Stomach (tissue), 9 donors: ENCODE results near the gene OR52N5. TPM values are rescaled to one million over a fixed set of nuclear protein-coding genes. Genes with fewer than 3 reads are reported as not detected.

ENCODE experiments used
- DNase-seq, 2 donors: peaks; one replicate each; pipeline versions ENCODE4 v3.0.0 to v3.0.0-alpha.2; 2013 to 2019
- H3K27ac ChIP-seq, 5 donors: fragments of 200-600 bp in 4 of 5; sonication (generic) in 4 of 5; one replicate each; pipeline ENCODE4 v1.5.1; 2013 to 2019; ENCODE audit warnings: mild to moderate bottlenecking in 1 of 5, moderate library complexity in 1 of 5
- H3K27me3 ChIP-seq, 3 donors: fragments of 200-600 bp; sonication (generic); one replicate each; pipeline ENCODE4 v1.5.1; 2017 to 2019; ENCODE audit warnings: mixed run types in 1 of 3
- H3K36me3 ChIP-seq, 4 donors: fragments of 200-600 bp; sonication (generic); 1 replicate in 3 of 4; 2 replicates in 1 of 4; pipeline ENCODE4 v1.5.1; 2016 to 2019
- H3K4me1 ChIP-seq, 4 donors: fragments of 200-600 bp; sonication (generic); one replicate each; pipeline ENCODE4 v1.5.1; 2016 to 2019
- H3K4me3 ChIP-seq, 4 donors: fragments of 200-600 bp; sonication (generic) in 3 of 4; one replicate each; pipeline ENCODE4 v1.5.1; 2016 to 2019; ENCODE audit warnings: mild to moderate bottlenecking in 1 of 4
- H3K9me3 ChIP-seq, 4 donors: fragments of 200-600 bp; sonication (generic); one replicate each; pipeline ENCODE4 v1.5.1; 2016 to 2019
- EP300 ChIP-seq: sonication (generic); formaldehyde crosslinking; IDR thresholded peaks from one replicate; pipeline ENCODE4 v1.6.1; 2017; ENCODE audit warnings: antibody characterized with exemption
- POLR2A ChIP-seq, 4 donors: fragments of 450-650 bp; IDR thresholded peaks; one replicate each; pipeline ENCODE4 v1.6.1; 2016; ENCODE audit warnings: antibody characterized with exemption in 4 of 4, control low read depth in 2 of 4, mild to moderate bottlenecking in 1 of 4, moderate library complexity in 1 of 4
- POLR2AphosphoS5 ChIP-seq, 3 donors: sonication (generic); formaldehyde crosslinking; IDR thresholded peaks; one replicate each; pipeline ENCODE4 v1.6.1; 2016; ENCODE audit warnings: antibody characterized with exemption in 3 of 3
- WGBS, 5 donors: extraction: QIAGEN DNeasy Blood & Tissue Kit in 3 of 5; methylation state at CpG; one replicate each; pipeline versions ENCODE4 v1.1.5 to v1.1.7; 2013 to 2018; 5-methylcytosine and 5-hydroxymethylcytosine counted together
- intact Hi-C: fragments of 100-400 bp; cut with DNase I; formaldehyde crosslinking; loops from one replicate; pipeline ENCODE4 v1.15.1; 2023; ENCODE audit warnings: low total_unique reads
- polyA plus RNA-seq, 3 donors: library from polyadenylated mRNA; stranded (reverse); fragments of 200-250 nt; gene quantifications; one replicate each; pipeline ENCODE4 v1.2.3, GENCODE V29; 2013
- total RNA-seq, 5 donors: library from RNA; depleted of rRNA; stranded (reverse); fragments of >200 nt; gene quantifications; one replicate each; pipeline versions ENCODE4 v1.1.0 to v1.2.3, GENCODE V29; 2014 to 2016
- TF ChIP-seq, protein P1 (sequence below), 7 experiments: fragments of 450-650 bp in 4 of 7; fragments of 200-600 bp in 3 of 7; sonication (generic) in 3 of 7; IDR thresholded peaks; one replicate each; pipeline ENCODE4 v1.5.1; 2016 to 2019; ENCODE audit warnings: antibody characterized with exemption in 7 of 7, control low read depth in 2 of 7, mild to moderate bottlenecking in 1 of 7
- donor health status: healthy with polysubstance abuse.
- donor health status: Bipolar disorder and iron deficiency.
- donor health status: healthy.

Gene OR52N5
- total and polyA plus RNA-seq, 8 donors: not detected

DNA sequence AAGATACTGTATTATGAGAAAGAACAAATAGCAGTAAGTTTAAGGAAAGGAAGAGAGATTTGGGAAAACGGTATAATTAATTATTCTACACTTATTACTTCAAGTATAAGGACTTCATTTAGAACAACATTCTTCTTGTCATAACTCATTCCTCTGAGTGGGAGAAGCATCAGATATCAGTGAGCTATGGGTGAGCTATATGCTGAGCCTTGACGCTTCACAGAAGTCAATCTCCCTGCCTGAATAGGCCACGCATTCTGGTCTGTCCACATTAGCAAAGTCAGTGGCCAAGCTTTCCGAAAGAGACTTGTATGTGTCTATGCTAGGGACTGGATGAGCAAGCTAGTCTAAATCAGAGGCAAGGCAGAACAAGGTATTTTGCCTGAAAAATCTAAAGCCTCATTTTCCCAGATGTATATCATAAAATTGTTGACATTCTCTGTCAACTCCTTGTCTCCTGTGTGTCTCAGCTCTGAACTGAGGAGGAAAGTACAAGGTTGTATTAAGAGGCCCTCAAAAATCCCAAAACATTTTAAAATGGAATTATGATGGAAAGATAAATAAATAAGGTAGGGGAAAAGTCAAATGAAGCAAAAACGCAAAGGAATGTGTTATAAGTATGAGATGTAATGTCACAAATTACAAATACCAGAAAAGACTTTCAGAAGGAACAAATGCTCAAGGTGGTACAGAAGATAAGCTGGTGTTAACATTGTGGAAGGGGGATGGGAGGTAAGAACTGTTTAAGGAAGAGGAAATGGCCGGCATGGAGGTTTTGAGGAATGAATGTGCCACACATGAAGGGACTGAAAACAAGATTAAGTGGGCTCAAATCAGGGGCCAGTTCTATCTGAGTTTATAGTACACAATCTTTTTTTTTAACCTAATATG lies 27.0 kb upstream of the OR52N5 start:
- Histone ChIP-seq H3K36me3 (no peaks in the 10 kb centered on the region), H3K4me3 (no peak overlapping the region), H3K4me1 (peaks cover 0 to 14% (median 10%) of the 10 kb centered on the region in 4 donors), H3K9me3 (no peaks in the 10 kb centered on the region), H3K27ac (no peak overlapping the region), H3K27me3 (peaks cover 0 to 9% (median 0%) of the 10 kb centered on the region in 3 donors)
- TF ChIP-seq EP300 (no peak), POLR2A (IDR thresholded peaks at IDR 0.05) (no peak), POLR2AphosphoS5 (IDR thresholded peaks at IDR 0.05) (no peak)
- TF ChIP-seq, protein P1, sequence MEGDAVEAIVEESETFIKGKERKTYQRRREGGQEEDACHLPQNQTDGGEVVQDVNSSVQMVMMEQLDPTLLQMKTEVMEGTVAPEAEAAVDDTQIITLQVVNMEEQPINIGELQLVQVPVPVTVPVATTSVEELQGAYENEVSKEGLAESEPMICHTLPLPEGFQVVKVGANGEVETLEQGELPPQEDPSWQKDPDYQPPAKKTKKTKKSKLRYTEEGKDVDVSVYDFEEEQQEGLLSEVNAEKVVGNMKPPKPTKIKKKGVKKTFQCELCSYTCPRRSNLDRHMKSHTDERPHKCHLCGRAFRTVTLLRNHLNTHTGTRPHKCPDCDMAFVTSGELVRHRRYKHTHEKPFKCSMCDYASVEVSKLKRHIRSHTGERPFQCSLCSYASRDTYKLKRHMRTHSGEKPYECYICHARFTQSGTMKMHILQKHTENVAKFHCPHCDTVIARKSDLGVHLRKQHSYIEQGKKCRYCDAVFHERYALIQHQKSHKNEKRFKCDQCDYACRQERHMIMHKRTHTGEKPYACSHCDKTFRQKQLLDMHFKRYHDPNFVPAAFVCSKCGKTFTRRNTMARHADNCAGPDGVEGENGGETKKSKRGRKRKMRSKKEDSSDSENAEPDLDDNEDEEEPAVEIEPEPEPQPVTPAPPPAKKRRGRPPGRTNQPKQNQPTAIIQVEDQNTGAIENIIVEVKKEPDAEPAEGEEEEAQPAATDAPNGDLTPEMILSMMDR (IDR thresholded peaks at IDR 0.05): no peak
- intact Hi-C loops: loop anchor here (5.0 kb wide), 2 partner anchors 323 to 338 kb away; partner anchors contain the start of gene OR52D1
- WGBS, 5 donors: 58 to 80% (median 73%) methylated on average over 6 of the region's 6 CpGs
- no peak for DNase-seq

DNA sequence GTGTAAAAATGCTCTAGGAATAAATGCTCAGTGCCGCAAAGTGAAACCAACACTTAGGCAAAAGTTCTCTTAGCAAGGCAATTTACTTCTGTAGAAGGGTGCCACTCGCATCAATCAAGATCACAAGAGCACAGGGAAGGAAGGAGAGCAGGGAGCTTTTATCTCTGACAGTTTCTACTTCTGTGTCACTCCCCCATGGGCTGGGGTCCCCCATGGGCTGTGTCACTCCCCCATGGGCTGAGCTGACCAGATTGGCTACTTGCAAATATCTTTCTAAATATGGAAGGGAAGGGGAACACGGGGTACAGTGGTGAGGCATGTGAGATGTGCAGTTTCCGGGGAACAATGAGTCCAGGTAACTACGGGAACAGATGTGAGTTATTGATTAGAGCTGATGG lies 26.0 kb upstream of the OR52N5 start:
- TF ChIP-seq, protein P1 (IDR thresholded peaks at IDR 0.05): no peak
- TF ChIP-seq EP300 (no peak), POLR2A (IDR thresholded peaks at IDR 0.05) (no peak), POLR2AphosphoS5 (IDR thresholded peaks at IDR 0.05) (no peak)
- WGBS, 5 donors: 29 to 49% (median 44%) methylated on average over 5 of the region's 5 CpGs
- DNase-seq: peak in 1 of 2 donors; percentile 4
- peaks cover 0 to 3% (median 0%) of the 10 kb centered on the region in 4 donors for H3K9me3 ChIP-seq
- no peaks in the 10 kb centered on the region for H3K36me3 ChIP-seq
- peak overlapping the region; percentile 43 to 55 (median 50) for H3K4me3 ChIP-seq
- intact Hi-C loops: loop anchor here (5.0 kb wide), 2 partner anchors 322 to 337 kb away; partner anchors contain the start of gene OR52D1
- peaks cover 0 to 14% (median 10%) of the 10 kb centered on the region in 4 donors for H3K4me1 ChIP-seq
- peaks cover 0 to 9% (median 0%) of the 10 kb centered on the region in 3 donors for H3K27me3 ChIP-seq
- H3K27ac ChIP-seq: peak overlapping the region in 1 of 5 donors; percentile 15

DNA sequence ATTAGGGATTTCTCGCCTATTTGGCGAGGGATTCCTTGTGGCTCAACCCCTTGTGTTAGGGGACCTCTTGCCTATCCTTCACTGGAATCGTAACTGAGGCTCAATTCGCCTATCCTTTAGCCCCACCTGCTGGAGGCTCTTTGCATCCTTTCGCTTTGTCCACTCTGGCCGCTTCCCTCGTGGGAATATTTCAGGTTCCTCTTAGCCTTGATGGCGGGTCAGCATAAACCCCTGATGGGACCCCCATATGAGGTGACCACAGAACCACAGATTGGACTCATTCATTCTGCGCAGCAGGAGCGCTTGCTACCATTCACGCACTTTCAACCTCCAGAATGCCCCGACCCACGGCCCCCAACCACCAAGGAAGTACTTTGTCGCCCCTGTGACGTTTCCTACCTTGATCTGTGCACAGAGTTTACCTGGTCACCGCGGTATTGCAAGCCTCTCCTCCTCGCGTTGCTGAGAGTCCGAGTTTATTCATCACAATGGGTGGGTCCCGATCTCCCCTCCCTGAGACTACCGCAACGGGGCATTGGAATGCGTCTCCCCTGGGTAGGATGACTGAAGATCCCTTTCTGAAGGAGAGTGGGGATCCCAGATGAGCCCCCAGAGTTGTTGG lies 25.5 kb upstream of the OR52N5 start, which contains the start of gene OR52N2:
TSS of gene OR52N2 (plus strand) at position 425 of the 622 bp plus-strand sequence. CDS start 11,412 bp downstream, outside the sequence.
- peak within 1 kb of the TSS; percentile 43 to 55 (median 50) for H3K4me3 ChIP-seq
- TF ChIP-seq, protein P1 (IDR thresholded peaks at IDR 0.05): peak in 5 of 7 experiments; percentile 51 to 80 (median 76)
- TF ChIP-seq POLR2AphosphoS5 (IDR thresholded peaks at IDR 0.05): no peak
- peaks cover 0 to 9% (median 0%) of the 10 kb centered on the region in 3 donors for H3K27me3 ChIP-seq
- intact Hi-C loops: loop anchor here (5.0 kb wide), 2 partner anchors 321 to 336 kb away; partner anchors contain the start of gene OR52D1
- peaks cover 0 to 14% (median 10%) of the 10 kb centered on the region in 4 donors for H3K4me1 ChIP-seq
- 4 to 8% (median 7%) methylated on average over 24 of the region's 24 CpGs for WGBS, 5 donors
- peak; percentile 73 to 88 for DNase-seq
- no peaks in the 10 kb centered on the region for H3K36me3 ChIP-seq
- peak within 1 kb of the TSS in 1 of 5 donors; percentile 15 for H3K27ac ChIP-seq
- H3K9me3 ChIP-seq: peaks cover 0 to 6% (median 0%) of the 10 kb centered on the region in 4 donors

DNA sequence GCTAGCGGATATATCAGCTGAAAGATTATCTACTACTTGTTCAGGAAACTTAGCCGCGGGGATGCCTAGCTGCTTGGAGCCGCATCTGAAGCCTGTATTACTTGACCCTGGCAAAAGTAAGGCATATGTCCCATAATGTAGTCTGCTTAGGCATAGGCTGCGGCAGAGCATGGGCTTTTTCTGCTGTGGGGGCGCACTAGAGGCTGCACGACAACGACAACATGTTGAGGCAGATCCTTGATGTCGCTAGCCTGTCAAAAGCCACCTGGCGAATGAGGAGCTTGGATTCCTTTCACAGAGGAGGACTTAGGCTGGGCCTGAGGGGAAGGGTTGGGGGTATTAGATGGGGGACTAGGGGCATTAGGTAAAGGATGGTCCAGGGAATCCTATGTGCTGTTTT lies 24.4 kb upstream of the OR52N5 start:
- no peak overlapping the region for H3K4me3 ChIP-seq
- no peaks in the 10 kb centered on the region for H3K36me3 ChIP-seq
- peaks cover 0 to 9% (median 0%) of the 10 kb centered on the region in 3 donors for H3K27me3 ChIP-seq
- 53 to 69% (median 63%) methylated on average over 9 to 10 of the region's 10 CpGs for WGBS, 5 donors
- peaks cover 0 to 14% (median 10%) of the 10 kb centered on the region in 4 donors for H3K4me1 ChIP-seq
- H3K27ac ChIP-seq: no peak overlapping the region
- peaks cover 0 to 6% (median 0%) of the 10 kb centered on the region in 4 donors for H3K9me3 ChIP-seq
- intact Hi-C loops: loop anchor here (5.0 kb wide), 2 partner anchors 320 to 335 kb away; partner anchors contain the start of gene OR52D1
- TF ChIP-seq POLR2AphosphoS5 (IDR thresholded peaks at IDR 0.05) (no peak), EP300 (no peak), POLR2A (IDR thresholded peaks at IDR 0.05) (no peak)
- TF ChIP-seq, protein P1 (IDR thresholded peaks at IDR 0.05): no peak
- no peak for DNase-seq
